ENCODE measurements around the gene IGF2BP2.

- TF ChIP-seq POLR2AphosphoS5 (IDR thresholded peaks at IDR 0.05; ENCODE audit: low read depth, low read length): no peak
- no peak for TF ChIP-seq POLR2A (IDR thresholded peaks at IDR 0.05; ENCODE audit: low read depth, low read length)
These were observed 166.3 kb downstream of the IGF2BP2 start for GRCh38 chr3:185658504-185658912.

Measured in GM12892 (cell line).